K562 (cell line): ENCODE data around the gene HRNR. TPM values are rescaled to one million over a fixed set of nuclear protein-coding genes. Genes with fewer than 3 reads are reported as not detected.

ENCODE experiments used
- ATAC-seq: fragments of 200-7000 bp; cut with Tn5 transposase; 3 replicates; pipeline ENCODE4 v1.9.1; 2020; ENCODE audit warnings: moderate library complexity
- BruUV-seq: library from RNA; stranded (reverse); fragments of 400-500 nt; replicated peaks from 2 replicates; lab custom pipeline; 2021; lab: Mats Ljungman, UMichigan
- CTCF ChIA-PET: fragments of 300-600 bp; formaldehyde crosslinking; extraction: SDS; loops from one replicate; lab custom pipeline; 2021; ENCODE audit warnings: low intra/inter-chr PET ratio; lab: Yijun Ruan, JAX
- POLR2A ChIA-PET: fragments of 300-600, 350-650 bp; sonication (Branson Sonifier 250); formaldehyde crosslinking; extraction: SDS; loops from one replicate; lab custom pipeline; 2021; ENCODE audit warnings: antibody characterized with exemption, inconsistent platforms; lab: Yijun Ruan, JAX
- DNase-seq, 4 experiments: peaks; one replicate each; pipeline versions ENCODE4 v3.0.0 to v3.0.0-alpha.2; 2011 to 2018; ENCODE audit warnings: low spot score in 3 of 4, mixed read lengths in 3 of 4; ENCODE audit errors: extremely low read depth in 1 of 4
- FAIRE-seq: peaks from 2 replicates; lab custom pipeline; 2011; peaks lifted over from hg19 to GRCh38; lab: Jason Lieb, UNC
- H2AFZ ChIP-seq: 2 replicates; pipeline ENCODE4 v1.6.0; 2011; ENCODE audit warnings: low read depth, low read length, control low read depth, inconsistent platforms
- H3K27ac ChIP-seq: fragments of 200-600 bp; 3 replicates; pipeline ENCODE4 v1.8.0; 2011; ENCODE audit warnings: low read depth, mild to moderate bottlenecking, control low read depth, inconsistent platforms, low read length, moderate library complexity, mixed read lengths; ENCODE audit errors: extremely low read depth
- H3K27me3 ChIP-seq, 2 experiments: fragments of 300-600 bp in 1 of 2; 2 replicates in 1 of 2; 3 replicates in 1 of 2; pipeline versions ENCODE4 v1.6.0 to v1.8.0; 2011; ENCODE audit warnings: inconsistent platforms in 2 of 2, low read length in 2 of 2, mild to moderate bottlenecking in 1 of 2, mixed read lengths in 1 of 2, moderate library complexity in 1 of 2; ENCODE audit not compliant: control insufficient read depth in 2 of 2, insufficient read depth in 2 of 2
- H3K36me3 ChIP-seq: fragments of 300-600 bp; 3 replicates; pipeline ENCODE4 v1.8.0; 2011; ENCODE audit warnings: mild to moderate bottlenecking, low read length, inconsistent platforms; ENCODE audit not compliant: control insufficient read depth, insufficient read depth
- H3K4me1 ChIP-seq, 2 experiments: fragments of 200-600 bp in 1 of 2; replicated peaks in 1 of 2; 2 replicates in 1 of 2; 3 replicates in 1 of 2; pipeline versions ENCODE4 v1.5.1 to v1.8.0; 2011; ENCODE audit warnings: inconsistent platforms in 2 of 2, low read length in 2 of 2, mild to moderate bottlenecking in 1 of 2, mixed read lengths in 1 of 2, moderate library complexity in 1 of 2; ENCODE audit not compliant: control insufficient read depth in 2 of 2, insufficient read depth in 2 of 2
- H3K4me2 ChIP-seq: 2 replicates; pipeline ENCODE4 v1.6.1; 2011; ENCODE audit warnings: low read length, control low read depth, inconsistent platforms, mixed read lengths; ENCODE audit not compliant: insufficient read depth
- H3K4me3 ChIP-seq: fragments of 200-600 bp; sonication (generic), shearing (Covaris generic); 2 replicates; pipeline ENCODE4 v1.5.1; 2016; ENCODE audit warnings: control low read depth, inconsistent platforms
- H3K79me2 ChIP-seq: fragments of 200-600 bp; 3 replicates; pipeline ENCODE4 v1.8.0; 2011; ENCODE audit warnings: low read length, inconsistent platforms; ENCODE audit not compliant: control insufficient read depth, insufficient read depth
- H3K9ac ChIP-seq, 2 experiments: 2 replicates each; pipeline versions ENCODE4 v1.6.0 to v1.6.1; 2011; ENCODE audit warnings: low read depth in 2 of 2, low read length in 2 of 2, control low read depth in 1 of 2, inconsistent platforms in 1 of 2, mild to moderate bottlenecking in 1 of 2, mixed read lengths in 1 of 2; ENCODE audit not compliant: insufficient read depth in 1 of 2
- H3K9me1 ChIP-seq: one replicate; pipeline ENCODE4 v1.6.0; 2011; ENCODE audit warnings: inconsistent platforms, mild to moderate bottlenecking, low read length, moderate library complexity; ENCODE audit not compliant: control insufficient read depth, insufficient read depth
- H3K9me3 ChIP-seq: replicated peaks from 2 replicates; pipeline ENCODE4 v1.5.1; 2011; ENCODE audit warnings: low read depth, low read length, inconsistent platforms; ENCODE audit not compliant: control insufficient read depth, insufficient read depth
- H4K20me1 ChIP-seq: replicated peaks from 2 replicates; pipeline ENCODE4 v1.6.1; 2011; ENCODE audit warnings: low read length, inconsistent platforms, mixed read lengths; ENCODE audit not compliant: control insufficient read depth, insufficient read depth
- ATF3 ChIP-seq, 2 experiments: fragments of 450-650 bp in 1 of 2; sonication (generic) in 1 of 2; formaldehyde crosslinking in 1 of 2; IDR thresholded peaks in 1 of 2; conservative IDR thresholded peaks in 1 of 2; 2 replicates each; pipeline versions ENCODE4 v1.6.1 to v1.8.1; 2016 to 2023; ENCODE audit warnings: mild to moderate bottlenecking in 2 of 2, moderate library complexity in 2 of 2, inconsistent platforms in 1 of 2, missing genetic modification reagents in 1 of 2
- CHCHD3 ChIP-seq: fragments of 250-450 bp; sonication (Bioruptor Pico); IDR thresholded peaks from 2 replicates; pipeline ENCODE4 v2.1.2; 2022; ENCODE audit warnings: mild to moderate bottlenecking
- CREB3L1 ChIP-seq: fragments of 450-650 bp; IDR thresholded peaks from 2 replicates; pipeline ENCODE4 v1.6.1; 2014; ENCODE audit warnings: low read depth, mild to moderate bottlenecking, moderate library complexity, borderline replicate concordance
- CTCF ChIP-seq, 3 experiments: IDR thresholded peaks in 2 of 3; conservative IDR thresholded peaks in 1 of 3; 2 replicates each; pipeline ENCODE4 v1.5.1; 2011 to 2012; ENCODE audit warnings: low read length in 3 of 3, mild to moderate bottlenecking in 3 of 3, control low read depth in 2 of 3, improper control_type of control experiment in 1 of 3, inconsistent platforms in 1 of 3, low read depth in 1 of 3, mixed read lengths in 1 of 3, moderate library complexity in 1 of 3; ENCODE audit not compliant: insufficient read depth in 2 of 3
- EP400 ChIP-seq: fragments of 450-650 bp; IDR thresholded peaks from 2 replicates; pipeline ENCODE4 v1.6.1; 2017; ENCODE audit warnings: antibody characterized with exemption, mild to moderate bottlenecking, moderate library complexity
- HOXB6 ChIP-seq: fragments of 250-450 bp; sonication (Bioruptor Pico); IDR thresholded peaks from 2 replicates; pipeline ENCODE4 v1.5.1; 2022; ENCODE audit warnings: mild to moderate bottlenecking, borderline replicate concordance
- JUNB ChIP-seq: fragments of 450-650 bp; formaldehyde crosslinking; conservative IDR thresholded peaks from 2 replicates; pipeline ENCODE4 v1.4.0; 2020; ENCODE audit warnings: mild to moderate bottlenecking
- L3MBTL2 ChIP-seq: fragments of 450-650 bp; IDR thresholded peaks from 2 replicates; pipeline ENCODE4 v1.6.1; 2016; ENCODE audit warnings: mild to moderate bottlenecking, moderate library complexity
- LEF1 ChIP-seq: fragments of 450-650 bp; IDR thresholded peaks from 2 replicates; pipeline ENCODE4 v1.6.1; 2016; ENCODE audit warnings: mild to moderate bottlenecking
- MTA2 ChIP-seq: fragments of 450-650 bp; IDR thresholded peaks from 2 replicates; pipeline ENCODE4 v1.6.1; 2016; ENCODE audit warnings: low read depth
- NFE2L1 ChIP-seq: fragments of 450-650 bp; IDR thresholded peaks from 2 replicates; pipeline ENCODE4 v1.6.1; 2016; ENCODE audit warnings: missing genetic modification characterization, low read depth, mild to moderate bottlenecking, missing compliant biosample characterization, moderate library complexity, borderline replicate concordance
- STAG1 ChIP-seq: sonication (generic); formaldehyde crosslinking; IDR thresholded peaks from 2 replicates; pipeline ENCODE4 v1.5.0; 2020; ENCODE audit warnings: missing genetic modification reagents, borderline replicate concordance
- TCF7 ChIP-seq: sonication (generic); IDR thresholded peaks from 2 replicates; pipeline ENCODE4 v1.6.1; 2016; ENCODE audit warnings: antibody characterized with exemption, borderline replicate concordance
- TEAD1 ChIP-seq, 2 experiments: fragments of 450-650 bp in 1 of 2; sonication (generic) in 1 of 2; formaldehyde crosslinking; IDR thresholded peaks; 2 replicates each; pipeline versions ENCODE4 v1.4.0 to v1.8.0; 2020 to 2022; ENCODE audit warnings: mild to moderate bottlenecking in 2 of 2, missing genetic modification reagents in 1 of 2
- ZNF316 ChIP-seq: fragments of 450-650 bp; IDR thresholded peaks from 2 replicates; pipeline ENCODE4 v1.6.1; 2016
- WGBS: fragments of 100-300 bp; shearing (Covaris generic); methylation state at CpG from one replicate; pipeline ENCODE4 v1.1.6; 2016; ENCODE audit warnings: low coverage, mixed read lengths; ENCODE audit not compliant: insufficient coverage; ENCODE audit errors: missing lambda C conversion rate; 5-methylcytosine and 5-hydroxymethylcytosine counted together
- in situ Hi-C: fragments of 300-500 bp; cut with MboI; formaldehyde crosslinking; loops from 4 replicates; pipeline ENCODE4 v1.15.0; 2018; ENCODE audit warnings: inconsistent platforms, mixed read lengths
- intact Hi-C: fragments of 100-400 bp; cut with micrococcal nuclease; formaldehyde crosslinking; loops from 2 replicates; pipeline ENCODE4 v1.14.2; 2022
- polyA plus RNA-seq, 8 experiments: library from polyadenylated mRNA; depleted of rRNA in 4 of 8; stranded (reverse) in 5 of 8; unstranded in 3 of 8; fragments of >200 nt; fragmentation: Nextera tagmentation in 2 of 8; fragmentation: Illumina TruSeq in 1 of 8; extraction: Ambion mirVana in 2 of 8; extraction: Trizol in 1 of 8; gene quantifications; 2 replicates each; pipeline versions ENCODE4 v1.2.1 to v1.2.3, GENCODE V29; 2011 to 2014; ENCODE audit warnings: inconsistent platforms in 1 of 8, missing spikeins in 1 of 8
- total RNA-seq, 7 experiments: library from RNA; depleted of rRNA in 6 of 7; stranded (reverse); fragments of >200 nt in 6 of 7; fragmentation: Illumina TruSeq in 2 of 7; extraction: Trizol in 2 of 7; gene quantifications; 2 replicates each; pipeline versions ENCODE4 v1.2.1 to v1.2.3, GENCODE V29; 2011 to 2021; ENCODE audit warnings: low replicate concordance in 1 of 7

Gene HRNR
- total and polyA plus RNA-seq, 9 of the 15 experiments (the other 6 are each of a cell fraction or from before 2014, with no cell fraction given): not detected

- TF ChIP-seq STAG1 (CRISPR knock-in tag) (no peak), JUNB (CRISPR knock-in tag) (no peak)
These were observed 55.5 kb downstream of the HRNR start (continued) for GRCh38 chr1:152168535-152168868.

GRCh38 chr1:152167835-152168534, 56.0 kb downstream of the HRNR start:
- ATAC-seq: no peak
- no peak for FAIRE-seq
- WGBS: 0% methylated on average over 3 of the region's 3 CpGs
- no TSS peak for BruUV-seq
- no peaks in the 10 kb centered on the region for H3K27me3 ChIP-seq
- H3K4me2 ChIP-seq: no peak overlapping the region
- intact Hi-C loops (no loop called here), in situ Hi-C loops (no loop called here)
- no peaks in the 10 kb centered on the region for H3K36me3 ChIP-seq
- H3K9ac ChIP-seq: no peak overlapping the region
- H3K4me1 ChIP-seq: no peaks in the 10 kb centered on the region
- no peak overlapping the region for H3K4me3 ChIP-seq
- H3K9me3 ChIP-seq: no peaks in the 10 kb centered on the region
- H3K27ac ChIP-seq: no peak overlapping the region
- ChIA-PET POLR2A (interaction anchor here (1.0 kb wide), 1 partner anchor 9 kb away, joined by 3 read pairs; the partner anchor contains the start of gene RPTN), CTCF (no interaction called here)
- no peak overlapping the region for H2AFZ ChIP-seq
- no peak for DNase-seq
- H3K79me2 ChIP-seq: no peaks in the 10 kb centered on the region
- no peaks in the 10 kb centered on the region for H3K9me1 ChIP-seq
- no peaks in the 10 kb centered on the region for H4K20me1 ChIP-seq
- peak; percentile 53; the same call in 1 of the 2 replicates for TF ChIP-seq LEF1
- TF ChIP-seq ATF3 (IDR thresholded peaks at IDR 0.05): 0 out of 2 replicates have a peak, but pooled peaks have one; percentile 14
- TF ChIP-seq ATF3 (CRISPR knock-in tag; conservative IDR thresholded peaks at IDR 0.05): no peak
- no peak for TF ChIP-seq CREB3L1
- TF ChIP-seq EP400: no peak
- no peak for TF ChIP-seq CHCHD3 (CRISPR knock-in tag)
- no peak for TF ChIP-seq MTA2
- no peak for TF ChIP-seq CTCF (IDR thresholded peaks at IDR 0.05 in 2 of 3, conservative IDR thresholded peaks at IDR 0.05 in 1 of 3; ENCODE audit: insufficient read depth in 2 of 3, low read depth in 1 of 3, low read length in 3 of 3)
- peak; percentile 80; the same call in 1 of the 2 replicates for TF ChIP-seq TCF7
- TF ChIP-seq HOXB6 (CRISPR knock-in tag): no peak
- peak; percentile 95 for TF ChIP-seq ZNF316
- peak; percentile 49 for TF ChIP-seq NFE2L1
- 0 out of 4 replicates have a peak, but pooled peaks of 1 of the 2 experiments have one; percentile 28 for TF ChIP-seq TEAD1 (CRISPR knock-in tag; IDR thresholded peaks at IDR 0.05)
- peak; percentile 86 for TF ChIP-seq L3MBTL2
